Heart right ventricle (tissue), 16 donors: ENCODE results near the gene UST. TPM values are rescaled to one million over a fixed set of nuclear protein-coding genes. Genes with fewer than 3 reads are reported as not detected.
A peak's percentile ranks its signal among the peaks of the same experiment; 100 is the strongest.

Experiments used
- ATAC-seq, 8 donors: fragments of 200-7000 bp; cut with Tn5 transposase; one replicate each; pipeline ENCODE4 v1.9.1; 2020; ENCODE audit warnings: mild to moderate bottlenecking in 8 of 8, moderate library complexity in 8 of 8, moderate number of reproducible peaks in 1 of 8
- DNase-seq, 2 donors: peaks; one replicate each; pipeline ENCODE4 v3.0.0-alpha.2; 2020
- H3K27ac ChIP-seq, 10 donors: fragments of 200-600 bp; sonication (generic) in 2 of 10; one replicate each; pipeline versions ENCODE4 v1.5.0 to v1.8.0; 2020 to 2022; ENCODE audit warnings: mild to moderate bottlenecking in 3 of 10
- H3K27me3 ChIP-seq, 7 donors: fragments of 200-600 bp; one replicate each; pipeline ENCODE4 v1.8.0; 2021 to 2022; ENCODE audit warnings: mild to moderate bottlenecking in 2 of 7
- H3K36me3 ChIP-seq, 9 donors: fragments of 200-600 bp; sonication (generic) in 1 of 9; one replicate each; pipeline versions ENCODE4 v1.5.0 to v1.8.0; 2020 to 2022; ENCODE audit warnings: mild to moderate bottlenecking in 2 of 9
- H3K4me1 ChIP-seq, 9 donors: fragments of 200-600 bp; sonication (generic) in 1 of 9; one replicate each; pipeline versions ENCODE4 v1.5.0 to v1.8.0; 2020 to 2022; ENCODE audit warnings: mild to moderate bottlenecking in 4 of 9
- H3K4me3 ChIP-seq, 10 donors: fragments of 200-600 bp; sonication (generic) in 2 of 10; one replicate each; pipeline versions ENCODE4 v1.5.0 to v1.8.0; 2020 to 2022; ENCODE audit warnings: mild to moderate bottlenecking in 7 of 10, moderate library complexity in 2 of 10
- H3K9me3 ChIP-seq, 11 donors: fragments of 200-600 bp in 10 of 11; sonication (generic) in 2 of 11; one replicate each; pipeline versions ENCODE4 v1.5.0 to v1.8.0; 2013 to 2022; ENCODE audit warnings: mild to moderate bottlenecking in 2 of 11, control low read depth in 1 of 11, moderate library complexity in 1 of 11
- CTCF ChIP-seq, 9 donors: fragments of 200-600 bp; sonication (generic) in 2 of 9; IDR thresholded peaks; one replicate each; pipeline versions ENCODE4 v1.5.0 to v1.8.0; 2021 to 2022; ENCODE audit warnings: antibody characterized with exemption in 9 of 9, mild to moderate bottlenecking in 5 of 9, moderate library complexity in 1 of 9
- WGBS, 2 donors: extraction: QIAGEN DNeasy Blood & Tissue Kit; methylation state at CpG; one replicate each; pipeline ENCODE4 v1.1.7; 2013; ENCODE audit warnings: inconsistent platforms in 1 of 2; 5-methylcytosine and 5-hydroxymethylcytosine counted together
- intact Hi-C, 10 donors: fragments of 100-400 bp; cut with DNase I; formaldehyde crosslinking; loops; one replicate each; pipeline versions ENCODE4 v1.11.1 to v1.14.2; 2022
- polyA plus RNA-seq, 2 donors: library from polyadenylated mRNA; stranded (reverse); fragments of 200-250 nt; gene quantifications; one replicate each; pipeline ENCODE4 v1.2.3, GENCODE V29; 2013
- total RNA-seq, 10 donors: library from RNA; stranded (reverse); fragmentation: NEBNext Ultra II Directional in 3 of 10; extraction: Animal tissue kit (Norgen Biotek cat#: 25700) in 3 of 10; gene quantifications; one replicate each; pipeline versions ENCODE4 v1.2.1 to v1.2.4, GENCODE V29; 2021 to 2023
- donor health status: Arrhythmogenic right ventricular cardiomyopathy.
- donor health status: ischemic (EF 13 %, LVEDD 7.1; RV severe dilation, severe dysfunction).
- donor health status: healthy with polysubstance abuse.
- donor health status: DM: no; HTN: yes; CAD: no.
- donor health status: DM: no; HTN: no; CAD: no.
- donor health status: ischemic (EF 25% LVEDD 6.9; RV normal size, moderate dysfunction).
- donor health status: ischemic (EF 25% LVEDD 5.7; RV mildly dilated, moderate dysfunction).
- donor health status: healthy.
- donor health status: DM: yes; HTN: yes; CAD: no.
- donor health status: Ischemic cardiomyopathy.
- donor health status: ischemic (EF 35%, LVEDD 5.7; RV mildly dilated, moderate dysfunction).
- donor health status: nonischemic (EF 11% LVEDD 7.7; RV severe dilation, severe dysfunction).
- donor health status: DM: yes; HTN: yes; CAD: no.
- donor health status: PGD.
- donor health status: ischemic (EF 29% LVEDD 5.4; RV normal size, mild dysfunction).
- donor health status: nonischemic (EF 23%, LVEDD 6.1; RV moderate dilation, normal function).

UST gene
- total and polyA plus RNA-seq, 12 donors, result 1.6 to 4.1 (median 2.3) TPM

- Histone ChIP-seq H3K27me3 (no peaks in the 10 kb centered on the region), H3K36me3 (no peaks in the 10 kb centered on the region), H3K27ac (no peak overlapping the region), H3K4me3 (no peak overlapping the region), H3K9me3 (no peaks in the 10 kb centered on the region), H3K4me1 (peaks cover 0 to 15% (median 6%) of the 10 kb centered on the region in 9 donors)
- no peak for TF ChIP-seq CTCF (IDR thresholded peaks at IDR 0.05)
- WGBS, 2 donors, result 81 to 85% methylated on average over 3 of the region's 3 CpGs
- intact Hi-C loops, result no loop called here
- no peak for ATAC-seq
- no peak for DNase-seq
Observed at GRCh38 chr6:148799647-148800046, 52.8 kb downstream of the UST start.

DNA sequence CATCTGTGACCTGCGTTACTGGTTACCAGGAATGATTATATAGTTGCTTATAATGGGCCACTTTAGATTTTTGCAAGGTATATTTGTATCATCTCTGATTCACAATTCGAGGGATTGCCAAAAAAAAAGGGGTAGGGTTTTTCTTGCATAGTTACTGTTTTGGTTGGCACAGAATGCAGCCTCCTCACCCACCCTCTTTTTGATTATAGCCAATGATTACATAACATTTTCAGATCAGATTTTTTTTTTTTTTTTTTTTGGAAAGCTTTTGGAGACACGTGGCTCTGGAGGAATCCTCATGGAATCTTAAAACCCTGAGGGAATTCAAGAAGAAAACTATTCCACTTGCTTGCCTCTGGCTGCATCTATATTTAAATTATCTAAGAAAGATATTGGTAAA, 53.7 kb downstream of the UST start:
- WGBS, 2 donors, result 38 to 47% methylated on average over 3 of the region's 3 CpGs
- DNase-seq (no peak), ATAC-seq (peak in 1 of 8 donors; percentile 38)
- Histone ChIP-seq H3K27me3 (no peaks in the 10 kb centered on the region), H3K4me3 (no peak overlapping the region), H3K27ac (no peak overlapping the region), H3K9me3 (no peaks in the 10 kb centered on the region), H3K4me1 (peaks cover 0 to 15% (median 6%) of the 10 kb centered on the region in 9 donors), H3K36me3 (no peaks in the 10 kb centered on the region)
- TF ChIP-seq CTCF (IDR thresholded peaks at IDR 0.05), result no peak
- intact Hi-C loops, result no loop called here

- DNase-seq, result no peak
Observed at GRCh38 chr6:148803979-148804378, 57.1 kb downstream of the UST start.

DNA sequence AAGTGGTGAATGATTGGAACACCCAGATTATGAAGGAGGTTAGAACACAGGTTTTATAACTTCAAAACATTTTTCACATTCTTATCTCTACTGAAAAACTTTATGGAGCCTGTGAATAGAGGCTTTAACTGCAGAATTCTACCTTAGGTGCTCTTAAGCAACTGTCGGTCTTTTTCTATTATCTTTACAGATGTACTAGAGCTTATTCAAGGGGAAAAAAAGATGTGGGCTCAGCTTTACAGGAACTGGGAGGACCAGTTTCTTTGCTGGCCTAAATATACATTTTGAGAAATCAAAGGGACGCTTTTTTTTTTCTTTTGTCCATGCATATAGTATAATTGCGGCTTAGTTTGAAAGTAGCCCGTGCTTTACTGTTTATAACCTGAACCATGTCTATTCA, 58.9 kb downstream of the UST start:
- WGBS, 2 donors, result 87 to 93% methylated on average over 4 of the region's 4 CpGs
- intact Hi-C loops, result no loop called here
- Histone ChIP-seq H3K4me1 (peaks cover 0 to 8% (median 0%) of the 10 kb centered on the region in 9 donors), H3K27ac (no peak overlapping the region), H3K27me3 (no peaks in the 10 kb centered on the region), H3K9me3 (no peaks in the 10 kb centered on the region), H3K4me3 (peak overlapping the region in 1 of 10 donors; percentile 8), H3K36me3 (no peaks in the 10 kb centered on the region)
- no peak for TF ChIP-seq CTCF (IDR thresholded peaks at IDR 0.05)
- no peak for DNase-seq
- ATAC-seq, result no peak

More at GRCh38 chr6:148803979-148804378, 57.1 kb downstream of the UST start:
- no peak overlapping the region for H3K4me3 ChIP-seq
- intact Hi-C loops, result no loop called here
- H3K36me3 ChIP-seq, result no peaks in the 10 kb centered on the region
- WGBS, 2 donors, result 73 to 81% methylated on average over 6 of the region's 6 CpGs
- no peak for TF ChIP-seq CTCF (IDR thresholded peaks at IDR 0.05)
- peaks cover 0 to 15% (median 6%) of the 10 kb centered on the region in 9 donors for H3K4me1 ChIP-seq
- no peaks in the 10 kb centered on the region for H3K9me3 ChIP-seq
- no peak for ATAC-seq
- no peak overlapping the region for H3K27ac ChIP-seq
- no peaks in the 10 kb centered on the region for H3K27me3 ChIP-seq
